ENCODE results near the gene ID3. TPM values are rescaled to one million over a fixed set of nuclear protein-coding genes. Genes with fewer than 3 reads are reported as not detected.

The ID3 gene
- total and polyA plus RNA-seq, 2 of the 8 experiments (the other 6 are each of a cell fraction or from before 2014, with no cell fraction given) = 240 to 304 TPM

GRCh38 chr1:23527366-23527765 is 31.9 kb downstream of the ID3 start:
- H4K20me1 ChIP-seq (replicated peaks in 1 of 2; ENCODE audit: control insufficient read depth in 1 of 2, insufficient read depth in 2 of 2, low read length in 2 of 2) = peaks cover 3 to 10% of the 10 kb centered on the region in 2 experiments
- no peak overlapping the region for H4K91ac ChIP-seq (replicated peaks; ENCODE audit: insufficient read length, low read length)
- no peak overlapping the region for H4K5ac ChIP-seq (ENCODE audit: insufficient read length, low read depth, low read length)
- H3K14ac ChIP-seq (ENCODE audit: insufficient read length) = no peak overlapping the region
- H2AK5ac ChIP-seq (ENCODE audit: low read depth, low read length) = no peak overlapping the region
- no peak overlapping the region for H2BK5ac ChIP-seq (ENCODE audit: low read depth, low read length)
- H2AFZ ChIP-seq (ENCODE audit: low read length) = no peak overlapping the region
- no peak overlapping the region for H4K8ac ChIP-seq (ENCODE audit: extremely low read depth, insufficient read depth, low read length)
- no peaks in the 10 kb centered on the region for H3K36me3 ChIP-seq (ENCODE audit: control insufficient read depth in 2 of 4, insufficient read depth in 4 of 4, low read length in 3 of 4)
- no peak overlapping the region for H3K18ac ChIP-seq (ENCODE audit: extremely low read depth, low read length)
- H2BK12ac ChIP-seq (ENCODE audit: low read depth, low read length) = 0 out of 2 replicates have a peak overlapping the region, but pooled peaks have one; percentile 9
- ChIA-PET POLR2A (ENCODE audit: partially characterized antibody) (interaction anchor here (0.7 to 1.5 kb wide), 5 partner anchors 9 to 183 kb away, joined by 3 to 7 read pairs (median 4); partner anchors contain the start of genes HNRNPR and RPL11), CTCF (ENCODE audit: partially characterized antibody) (interaction anchor here (0.6 to 16.2 kb wide), 12 partner anchors 8 to 142 kb away, joined by 3 to 230 read pairs (median 5); no protein-coding TSS in a partner anchor)
- no peak overlapping the region for H3K9ac ChIP-seq (replicated peaks in 1 of 4; ENCODE audit: extremely low read depth in 1 of 4, low read depth in 3 of 4, low read length in 3 of 4)
- peaks cover 9 to 25% (median 15%) of the 10 kb centered on the region in 4 experiments for H3K4me1 ChIP-seq (replicated peaks in 1 of 4; ENCODE audit: control insufficient read depth in 3 of 4, insufficient read depth in 4 of 4, low read length in 3 of 4)
- H3K27ac ChIP-seq (ENCODE audit: low read depth, low read length) = no peak overlapping the region
- no peak overlapping the region for H3K23ac ChIP-seq (ENCODE audit: insufficient read length)
- no peak overlapping the region for H3K4me3 ChIP-seq (ENCODE audit: extremely low read depth in 1 of 4, insufficient read depth in 2 of 4, low read depth in 3 of 4, low read length in 4 of 4)
- H2BK120ac ChIP-seq (replicated peaks; ENCODE audit: low read depth, low read length) = no peak overlapping the region
- H3K23me2 ChIP-seq (ENCODE audit: low read depth, low read length) = peaks cover 8% of the 10 kb centered on the region; the same call in 1 of the 2 replicates
- no peak overlapping the region for H2BK15ac ChIP-seq (ENCODE audit: low read length)
- 90% methylated on average over 7 of the region's 7 CpGs; no CpG with 5 or more reads in 1 of the 2 experiments for WGBS, 2 experiments (ENCODE audit: extremely low coverage in 1 of 2, insufficient coverage in 1 of 2, insufficient read length in 1 of 2, insufficient replicate concordance in 2 of 2, low coverage in 1 of 2, low lambda C conversion rate in 2 of 2, missing lambda C conversion rate in 1 of 2)
- no peak overlapping the region for H3K56ac ChIP-seq (replicated peaks; ENCODE audit: insufficient read length, low read depth, low read length)
- H3K4me2 ChIP-seq (ENCODE audit: insufficient read depth in 1 of 2, low read depth in 2 of 2, low read length in 2 of 2) = no peak overlapping the region
- DNase-seq (ENCODE audit: low read depth in 1 of 2, low spot score in 2 of 2) = no peak
- H3K9me3 ChIP-seq (ENCODE audit: insufficient read depth in 2 of 2, low read depth in 1 of 2, low read length in 1 of 2) = no peaks in the 10 kb centered on the region
- FAIRE-seq = no peak
- H3K79me2 ChIP-seq (ENCODE audit: control insufficient read depth in 1 of 2, insufficient read depth in 2 of 2, low read length in 2 of 2) = peaks cover 0 to 3% of the 10 kb centered on the region in 2 experiments; a peak in 1 of 4 replicates
- no peak overlapping the region for H3K4ac ChIP-seq (replicated peaks; ENCODE audit: insufficient read length, low read depth, low read length)
- no peak overlapping the region for H2BK20ac ChIP-seq (ENCODE audit: low read length)
- H3K79me1 ChIP-seq (ENCODE audit: low read depth, low read length) = peaks cover 2% of the 10 kb centered on the region; the same call in 1 of the 2 replicates
- peaks cover 3 to 25% (median 17%) of the 10 kb centered on the region in 4 experiments for H3K27me3 ChIP-seq (replicated peaks in 1 of 4; ENCODE audit: control insufficient read depth in 3 of 4, extremely low read depth in 1 of 4, insufficient read depth in 3 of 4, low read length in 3 of 4)

Data from H1 (cell line).